Liver (tissue), 9 donors: ENCODE results near the gene COX4I1. TPM values are rescaled to one million over a fixed set of nuclear protein-coding genes. Genes with fewer than 3 reads are reported as not detected.

Experiments
- DNase-seq: peaks from one replicate; pipeline ENCODE4 v3.0.0-alpha.2; 2017; ENCODE audit warnings: low spot score
- H3K27ac ChIP-seq, 2 donors: one replicate each; pipeline ENCODE4 v1.7.0; 2013; ENCODE audit warnings: inconsistent platforms in 2 of 2, low read length in 2 of 2, control low read depth in 1 of 2, low read depth in 1 of 2, mild to moderate bottlenecking in 1 of 2
- H3K27me3 ChIP-seq, 4 donors: one replicate each; pipeline versions ENCODE4 v1.6.1 to v1.7.0; 2013; ENCODE audit warnings: low read length in 3 of 4, inconsistent platforms in 1 of 4, mild to moderate bottlenecking in 1 of 4, moderate library complexity in 1 of 4; ENCODE audit not compliant: control insufficient read depth in 4 of 4, insufficient read depth in 4 of 4
- H3K36me3 ChIP-seq, 4 donors: one replicate each; pipeline versions ENCODE4 v1.6.1 to v1.7.0; 2013; ENCODE audit warnings: low read length in 3 of 4, mild to moderate bottlenecking in 3 of 4, low read depth in 1 of 4, moderate library complexity in 1 of 4; ENCODE audit not compliant: control insufficient read depth in 4 of 4, insufficient read depth in 3 of 4
- H3K4me1 ChIP-seq, 4 donors: one replicate each; pipeline versions ENCODE4 v1.6.1 to v1.7.0; 2013; ENCODE audit warnings: low read length in 3 of 4, mild to moderate bottlenecking in 3 of 4, moderate library complexity in 1 of 4; ENCODE audit not compliant: control insufficient read depth in 4 of 4, insufficient read depth in 4 of 4
- H3K4me3 ChIP-seq, 3 donors: one replicate each; pipeline versions ENCODE4 v1.6.1 to v1.7.0; 2013; ENCODE audit warnings: low read length in 3 of 3, control low read depth in 1 of 3, low read depth in 1 of 3, mild to moderate bottlenecking in 1 of 3
- H3K9ac ChIP-seq, 2 donors: one replicate each; pipeline ENCODE4 v1.7.0; 2013; ENCODE audit warnings: low read length in 2 of 2, mild to moderate bottlenecking in 2 of 2, moderate library complexity in 2 of 2, control low read depth in 1 of 2, low read depth in 1 of 2
- H3K9me3 ChIP-seq, 4 donors: one replicate each; pipeline versions ENCODE4 v1.6.1 to v1.7.0; 2013; ENCODE audit warnings: low read length in 3 of 4; ENCODE audit not compliant: control insufficient read depth in 4 of 4
- ATF3 ChIP-seq: IDR thresholded peaks from 2 replicates; pipeline ENCODE4 v1.6.1; 2016; ENCODE audit warnings: antibody characterized with exemption
- CTCF ChIP-seq: fragments of 150-350 bp; IDR thresholded peaks from 2 replicates; pipeline ENCODE4 v1.5.1; 2017; ENCODE audit warnings: improper control_type of control experiment, low read depth, low read length; ENCODE audit not compliant: missing input control
- EGR1 ChIP-seq, 2 donors: IDR thresholded peaks; 2 replicates each; pipeline ENCODE4 v1.6.1; 2016 to 2018; ENCODE audit warnings: antibody characterized with exemption in 2 of 2, low read depth in 2 of 2
- FOXA1 ChIP-seq: IDR thresholded peaks from 2 replicates; pipeline ENCODE4 v1.6.1; 2016; ENCODE audit warnings: antibody characterized with exemption
- FOXA2 ChIP-seq: IDR thresholded peaks from 2 replicates; pipeline ENCODE4 v1.6.1; 2016; ENCODE audit warnings: antibody characterized with exemption
- GABPA ChIP-seq, 2 donors: IDR thresholded peaks in 1 of 2; conservative IDR thresholded peaks in 1 of 2; 2 replicates each; pipeline ENCODE4 v1.6.1; 2016; ENCODE audit warnings: antibody characterized with exemption in 2 of 2, mild to moderate bottlenecking in 1 of 2, moderate library complexity in 1 of 2
- HNF4A ChIP-seq, 2 donors: conservative IDR thresholded peaks; 2 replicates each; pipeline ENCODE4 v1.6.1; 2016; ENCODE audit warnings: antibody characterized with exemption in 2 of 2, mild to moderate bottlenecking in 2 of 2
- HNF4G ChIP-seq: IDR thresholded peaks from 2 replicates; pipeline ENCODE4 v1.6.1; 2016; ENCODE audit warnings: antibody characterized with exemption
- JUND ChIP-seq, 2 donors: IDR thresholded peaks; 2 replicates each; pipeline ENCODE4 v1.6.1; 2016; ENCODE audit warnings: antibody characterized with exemption in 2 of 2
- MAX ChIP-seq: IDR thresholded peaks from 2 replicates; pipeline ENCODE4 v1.6.1; 2016; ENCODE audit warnings: antibody characterized with exemption
- NR2F2 ChIP-seq: IDR thresholded peaks from 2 replicates; pipeline ENCODE4 v1.6.1; 2016; ENCODE audit warnings: antibody characterized with exemption
- RAD21 ChIP-seq, 2 donors: IDR thresholded peaks; 2 replicates each; pipeline ENCODE4 v1.6.1; 2016; ENCODE audit warnings: antibody characterized with exemption in 2 of 2, mild to moderate bottlenecking in 2 of 2
- REST ChIP-seq: IDR thresholded peaks from 2 replicates; pipeline ENCODE4 v1.6.1; 2016; ENCODE audit warnings: antibody characterized with exemption, mild to moderate bottlenecking
- RXRA ChIP-seq, 2 donors: IDR thresholded peaks; 2 replicates each; pipeline ENCODE4 v1.6.1; 2017 to 2018; ENCODE audit warnings: antibody characterized with exemption in 2 of 2, mild to moderate bottlenecking in 1 of 2
- SP1 ChIP-seq: IDR thresholded peaks from 2 replicates; pipeline ENCODE4 v1.6.1; 2018; ENCODE audit warnings: antibody characterized with exemption, mild to moderate bottlenecking
- TAF1 ChIP-seq: conservative IDR thresholded peaks from 2 replicates; pipeline ENCODE4 v1.6.1; 2016; ENCODE audit warnings: antibody characterized with exemption, mild to moderate bottlenecking
- YY1 ChIP-seq: IDR thresholded peaks from 2 replicates; pipeline ENCODE4 v1.6.1; 2016; ENCODE audit warnings: antibody characterized with exemption, mild to moderate bottlenecking
- ZBTB33 ChIP-seq: IDR thresholded peaks from 2 replicates; pipeline ENCODE4 v1.6.1; 2016; ENCODE audit warnings: antibody characterized with exemption
- WGBS: extraction: QIAGEN DNeasy Blood & Tissue Kit; methylation state at CpG from one replicate; pipeline ENCODE4 v1.1.7; 2013; 5-methylcytosine and 5-hydroxymethylcytosine counted together
- polyA plus RNA-seq, 2 donors: library from polyadenylated mRNA; stranded (reverse) in 1 of 2; unstranded in 1 of 2; fragments of 200-250 nt in 1 of 2; fragments of >200 nt in 1 of 2; fragmentation: Nextera tagmentation in 1 of 2; extraction: Ambion mirVana in 1 of 2; gene quantifications; one replicate each; pipeline versions ENCODE4 v1.2.1 to v1.2.3, GENCODE V29; 2013 to 2015
- total RNA-seq, 2 donors: library from RNA; depleted of rRNA; stranded (reverse); fragments of >200 nt; gene quantifications; one replicate each; pipeline ENCODE4 v1.2.3, GENCODE V29; 2014
- donor health status: healthy.
- donor health status: healthy.
- donor health status: healthy.
- donor health status: healthy.
- donor health status: healthy.

COX4I1 gene
- total and polyA plus RNA-seq, 4 donors, result 186 to 576 (median 331) TPM

GRCh38 chr16:85849388-85849787 is 49.9 kb downstream of the COX4I1 start:
- H3K9ac ChIP-seq, result no peak overlapping the region
- no peak for TF ChIP-seq MAX
- TF ChIP-seq CTCF, result no peak
- TF ChIP-seq RAD21 (IDR thresholded peaks at IDR 0.05), result no peak
- no peak for TF ChIP-seq FOXA2
- TF ChIP-seq RXRA (IDR thresholded peaks at IDR 0.05), result no peak
- TF ChIP-seq TAF1, result no peak
- no peak for TF ChIP-seq FOXA1
- TF ChIP-seq GABPA (IDR thresholded peaks at IDR 0.05 in 1 of 2, conservative IDR thresholded peaks at IDR 0.05 in 1 of 2), result no peak
- no peak for TF ChIP-seq EGR1 (IDR thresholded peaks at IDR 0.05; ENCODE audit: low read depth in 2 of 2)
- TF ChIP-seq NR2F2, result no peak
- DNase-seq, result no peak
- 89% methylated on average over 8 of the region's 8 CpGs for WGBS
- H3K36me3 ChIP-seq, result no peaks in the 10 kb centered on the region
- peak overlapping the region; percentile 88 to 97 for H3K27ac ChIP-seq
- no peaks in the 10 kb centered on the region for H3K9me3 ChIP-seq
- peaks cover 4 to 37% (median 22%) of the 10 kb centered on the region in 4 donors for H3K4me1 ChIP-seq
- no peak overlapping the region for H3K4me3 ChIP-seq
- H3K27me3 ChIP-seq, result no peaks in the 10 kb centered on the region

- peak overlapping the region; percentile 88 to 97 for H3K27ac ChIP-seq
- H3K27me3 ChIP-seq, result no peaks in the 10 kb centered on the region
- H3K4me3 ChIP-seq, result no peak overlapping the region
- TF ChIP-seq MAX (peak; percentile 95), EGR1 (IDR thresholded peaks at IDR 0.05; ENCODE audit: low read depth in 2 of 2) (no peak), CTCF (no peak), HNF4G (peak; percentile 84), RAD21 (IDR thresholded peaks at IDR 0.05) (peak; percentile 18 to 48), FOXA1 (no peak), GABPA (IDR thresholded peaks at IDR 0.05 in 1 of 2, conservative IDR thresholded peaks at IDR 0.05 in 1 of 2) (no peak), YY1 (peak; percentile 68), NR2F2 (peak; percentile 86), ATF3 (peak; percentile 90), SP1 (peak; percentile 79), REST (peak; percentile 47), RXRA (IDR thresholded peaks at IDR 0.05) (peak; percentile 82 to 86), HNF4A (conservative IDR thresholded peaks at IDR 0.05) (peak; percentile 83 to 90), ZBTB33 (peak; percentile 68), FOXA2 (no peak), JUND (IDR thresholded peaks at IDR 0.05) (peak; percentile 33 to 52), TAF1 (no peak)
- DNase-seq, result no peak
- H3K9ac ChIP-seq, result no peak overlapping the region
- H3K36me3 ChIP-seq, result no peaks in the 10 kb centered on the region
- peaks cover 4 to 37% (median 22%) of the 10 kb centered on the region in 4 donors for H3K4me1 ChIP-seq
- WGBS, result 31% methylated on average over 5 of the region's 5 CpGs
- no peaks in the 10 kb centered on the region for H3K9me3 ChIP-seq
Measured at GRCh38 chr16:85850344-85850880, 50.9 kb downstream of the COX4I1 start.
